Liver (tissue), 9 donors: ENCODE results near the gene IKZF3. TPM values are rescaled to one million over a fixed set of nuclear protein-coding genes. Genes with fewer than 3 reads are reported as not detected.

Source experiments
- DNase-seq: peaks from one replicate; pipeline ENCODE4 v3.0.0-alpha.2; 2017; ENCODE audit warnings: low spot score
- H3K27ac ChIP-seq, 2 donors: one replicate each; pipeline ENCODE4 v1.7.0; 2013; ENCODE audit warnings: inconsistent platforms in 2 of 2, low read length in 2 of 2, control low read depth in 1 of 2, low read depth in 1 of 2, mild to moderate bottlenecking in 1 of 2
- H3K27me3 ChIP-seq, 4 donors: one replicate each; pipeline versions ENCODE4 v1.6.1 to v1.7.0; 2013; ENCODE audit warnings: low read length in 3 of 4, inconsistent platforms in 1 of 4, mild to moderate bottlenecking in 1 of 4, moderate library complexity in 1 of 4; ENCODE audit not compliant: control insufficient read depth in 4 of 4, insufficient read depth in 4 of 4
- H3K36me3 ChIP-seq, 4 donors: one replicate each; pipeline versions ENCODE4 v1.6.1 to v1.7.0; 2013; ENCODE audit warnings: low read length in 3 of 4, mild to moderate bottlenecking in 3 of 4, low read depth in 1 of 4, moderate library complexity in 1 of 4; ENCODE audit not compliant: control insufficient read depth in 4 of 4, insufficient read depth in 3 of 4
- H3K4me1 ChIP-seq, 4 donors: one replicate each; pipeline versions ENCODE4 v1.6.1 to v1.7.0; 2013; ENCODE audit warnings: low read length in 3 of 4, mild to moderate bottlenecking in 3 of 4, moderate library complexity in 1 of 4; ENCODE audit not compliant: control insufficient read depth in 4 of 4, insufficient read depth in 4 of 4
- H3K4me3 ChIP-seq, 3 donors: one replicate each; pipeline versions ENCODE4 v1.6.1 to v1.7.0; 2013; ENCODE audit warnings: low read length in 3 of 3, control low read depth in 1 of 3, low read depth in 1 of 3, mild to moderate bottlenecking in 1 of 3
- H3K9ac ChIP-seq, 2 donors: one replicate each; pipeline ENCODE4 v1.7.0; 2013; ENCODE audit warnings: low read length in 2 of 2, mild to moderate bottlenecking in 2 of 2, moderate library complexity in 2 of 2, control low read depth in 1 of 2, low read depth in 1 of 2
- H3K9me3 ChIP-seq, 4 donors: one replicate each; pipeline versions ENCODE4 v1.6.1 to v1.7.0; 2013; ENCODE audit warnings: low read length in 3 of 4; ENCODE audit not compliant: control insufficient read depth in 4 of 4
- EGR1 ChIP-seq, 2 donors: IDR thresholded peaks; 2 replicates each; pipeline ENCODE4 v1.6.1; 2016 to 2018; ENCODE audit warnings: antibody characterized with exemption in 2 of 2, low read depth in 2 of 2
- FOXA1 ChIP-seq: IDR thresholded peaks from 2 replicates; pipeline ENCODE4 v1.6.1; 2016; ENCODE audit warnings: antibody characterized with exemption
- FOXA2 ChIP-seq: IDR thresholded peaks from 2 replicates; pipeline ENCODE4 v1.6.1; 2016; ENCODE audit warnings: antibody characterized with exemption
- GABPA ChIP-seq, 2 donors: IDR thresholded peaks in 1 of 2; conservative IDR thresholded peaks in 1 of 2; 2 replicates each; pipeline ENCODE4 v1.6.1; 2016; ENCODE audit warnings: antibody characterized with exemption in 2 of 2, mild to moderate bottlenecking in 1 of 2, moderate library complexity in 1 of 2
- HNF4A ChIP-seq, 2 donors: conservative IDR thresholded peaks; 2 replicates each; pipeline ENCODE4 v1.6.1; 2016; ENCODE audit warnings: antibody characterized with exemption in 2 of 2, mild to moderate bottlenecking in 2 of 2
- HNF4G ChIP-seq: IDR thresholded peaks from 2 replicates; pipeline ENCODE4 v1.6.1; 2016; ENCODE audit warnings: antibody characterized with exemption
- JUND ChIP-seq, 2 donors: IDR thresholded peaks; 2 replicates each; pipeline ENCODE4 v1.6.1; 2016; ENCODE audit warnings: antibody characterized with exemption in 2 of 2
- NR2F2 ChIP-seq: IDR thresholded peaks from 2 replicates; pipeline ENCODE4 v1.6.1; 2016; ENCODE audit warnings: antibody characterized with exemption
- RAD21 ChIP-seq, 2 donors: IDR thresholded peaks; 2 replicates each; pipeline ENCODE4 v1.6.1; 2016; ENCODE audit warnings: antibody characterized with exemption in 2 of 2, mild to moderate bottlenecking in 2 of 2
- REST ChIP-seq: IDR thresholded peaks from 2 replicates; pipeline ENCODE4 v1.6.1; 2016; ENCODE audit warnings: antibody characterized with exemption, mild to moderate bottlenecking
- RXRA ChIP-seq, 2 donors: IDR thresholded peaks; 2 replicates each; pipeline ENCODE4 v1.6.1; 2017 to 2018; ENCODE audit warnings: antibody characterized with exemption in 2 of 2, mild to moderate bottlenecking in 1 of 2
- SP1 ChIP-seq: IDR thresholded peaks from 2 replicates; pipeline ENCODE4 v1.6.1; 2018; ENCODE audit warnings: antibody characterized with exemption, mild to moderate bottlenecking
- TAF1 ChIP-seq: conservative IDR thresholded peaks from 2 replicates; pipeline ENCODE4 v1.6.1; 2016; ENCODE audit warnings: antibody characterized with exemption, mild to moderate bottlenecking
- YY1 ChIP-seq: IDR thresholded peaks from 2 replicates; pipeline ENCODE4 v1.6.1; 2016; ENCODE audit warnings: antibody characterized with exemption, mild to moderate bottlenecking
- WGBS: extraction: QIAGEN DNeasy Blood & Tissue Kit; methylation state at CpG from one replicate; pipeline ENCODE4 v1.1.7; 2013; 5-methylcytosine and 5-hydroxymethylcytosine counted together
- polyA plus RNA-seq, 2 donors: library from polyadenylated mRNA; stranded (reverse) in 1 of 2; unstranded in 1 of 2; fragments of 200-250 nt in 1 of 2; fragments of >200 nt in 1 of 2; fragmentation: Nextera tagmentation in 1 of 2; extraction: Ambion mirVana in 1 of 2; gene quantifications; one replicate each; pipeline versions ENCODE4 v1.2.1 to v1.2.3, GENCODE V29; 2013 to 2015
- total RNA-seq, 2 donors: library from RNA; depleted of rRNA; stranded (reverse); fragments of >200 nt; gene quantifications; one replicate each; pipeline ENCODE4 v1.2.3, GENCODE V29; 2014
- TF ChIP-seq, protein P1 (sequence below): IDR thresholded peaks from 2 replicates; pipeline ENCODE4 v1.6.1; 2016; ENCODE audit warnings: antibody characterized with exemption
- TF ChIP-seq, protein P2 (sequence below): IDR thresholded peaks from 2 replicates; pipeline ENCODE4 v1.6.1; 2016; ENCODE audit warnings: antibody characterized with exemption
- TF ChIP-seq, protein P3 (sequence below): IDR thresholded peaks from 2 replicates; pipeline ENCODE4 v1.6.1; 2016; ENCODE audit warnings: antibody characterized with exemption
- TF ChIP-seq, protein P4 (sequence below): fragments of 150-350 bp; IDR thresholded peaks from 2 replicates; pipeline ENCODE4 v1.5.1; 2017; ENCODE audit warnings: improper control_type of control experiment, low read depth, low read length; ENCODE audit not compliant: missing input control
- donor health status: healthy.
- donor health status: healthy.
- donor health status: healthy.
- donor health status: healthy.
- donor health status: healthy.

The IKZF3 gene
- total and polyA plus RNA-seq, 4 donors: 0.32 to 2.3 (median 0.83) TPM

DNA sequence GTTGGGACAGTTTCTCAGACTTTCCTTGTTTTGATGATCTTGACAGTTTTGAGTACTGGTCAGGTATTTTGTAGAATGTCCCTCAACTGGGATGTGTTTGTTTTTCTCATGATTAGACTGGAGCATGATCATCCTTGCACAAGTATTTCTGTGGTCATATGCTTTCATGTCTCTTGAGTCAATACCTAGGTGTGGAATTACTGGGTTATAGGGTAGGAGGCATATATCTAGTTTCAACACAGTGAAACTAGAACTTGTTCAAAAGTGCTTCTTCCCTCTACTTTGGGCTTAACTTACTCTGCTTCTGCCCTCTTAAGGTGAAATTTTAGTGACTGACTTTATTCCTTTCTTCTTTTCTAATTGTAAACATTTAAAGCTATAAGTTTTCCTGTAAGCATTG is 30.1 kb downstream of the IKZF3 start:
- Histone ChIP-seq H3K27ac (no peak overlapping the region), H3K9me3 (no peaks in the 10 kb centered on the region), H3K4me1 (peaks cover 0 to 1% (median under 1%) of the 10 kb centered on the region in 4 donors), H3K9ac (no peak overlapping the region), H3K27me3 (no peaks in the 10 kb centered on the region), H3K4me3 (no peak overlapping the region), H3K36me3 (no peaks in the 10 kb centered on the region)
- DNase-seq: no peak
- TF ChIP-seq SP1 (no peak), FOXA2 (no peak), RXRA (IDR thresholded peaks at IDR 0.05) (no peak), HNF4G (no peak), FOXA1 (no peak), TAF1 (no peak), JUND (IDR thresholded peaks at IDR 0.05) (no peak), EGR1 (IDR thresholded peaks at IDR 0.05; ENCODE audit: low read depth in 2 of 2) (no peak), RAD21 (IDR thresholded peaks at IDR 0.05) (no peak), HNF4A (conservative IDR thresholded peaks at IDR 0.05) (no peak)
- TF ChIP-seq, protein P1, sequence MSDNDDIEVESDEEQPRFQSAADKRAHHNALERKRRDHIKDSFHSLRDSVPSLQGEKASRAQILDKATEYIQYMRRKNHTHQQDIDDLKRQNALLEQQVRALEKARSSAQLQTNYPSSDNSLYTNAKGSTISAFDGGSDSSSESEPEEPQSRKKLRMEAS: no peak
- TF ChIP-seq, protein P2, sequence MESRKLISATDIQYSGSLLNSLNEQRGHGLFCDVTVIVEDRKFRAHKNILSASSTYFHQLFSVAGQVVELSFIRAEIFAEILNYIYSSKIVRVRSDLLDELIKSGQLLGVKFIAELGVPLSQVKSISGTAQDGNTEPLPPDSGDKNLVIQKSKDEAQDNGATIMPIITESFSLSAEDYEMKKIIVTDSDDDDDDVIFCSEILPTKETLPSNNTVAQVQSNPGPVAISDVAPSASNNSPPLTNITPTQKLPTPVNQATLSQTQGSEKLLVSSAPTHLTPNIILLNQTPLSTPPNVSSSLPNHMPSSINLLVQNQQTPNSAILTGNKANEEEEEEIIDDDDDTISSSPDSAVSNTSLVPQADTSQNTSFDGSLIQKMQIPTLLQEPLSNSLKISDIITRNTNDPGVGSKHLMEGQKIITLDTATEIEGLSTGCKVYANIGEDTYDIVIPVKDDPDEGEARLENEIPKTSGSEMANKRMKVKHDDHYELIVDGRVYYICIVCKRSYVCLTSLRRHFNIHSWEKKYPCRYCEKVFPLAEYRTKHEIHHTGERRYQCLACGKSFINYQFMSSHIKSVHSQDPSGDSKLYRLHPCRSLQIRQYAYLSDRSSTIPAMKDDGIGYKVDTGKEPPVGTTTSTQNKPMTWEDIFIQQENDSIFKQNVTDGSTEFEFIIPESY: no peak
- TF ChIP-seq, protein P3, sequence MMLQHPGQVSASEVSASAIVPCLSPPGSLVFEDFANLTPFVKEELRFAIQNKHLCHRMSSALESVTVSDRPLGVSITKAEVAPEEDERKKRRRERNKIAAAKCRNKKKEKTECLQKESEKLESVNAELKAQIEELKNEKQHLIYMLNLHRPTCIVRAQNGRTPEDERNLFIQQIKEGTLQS: no peak
- TF ChIP-seq, protein P4, sequence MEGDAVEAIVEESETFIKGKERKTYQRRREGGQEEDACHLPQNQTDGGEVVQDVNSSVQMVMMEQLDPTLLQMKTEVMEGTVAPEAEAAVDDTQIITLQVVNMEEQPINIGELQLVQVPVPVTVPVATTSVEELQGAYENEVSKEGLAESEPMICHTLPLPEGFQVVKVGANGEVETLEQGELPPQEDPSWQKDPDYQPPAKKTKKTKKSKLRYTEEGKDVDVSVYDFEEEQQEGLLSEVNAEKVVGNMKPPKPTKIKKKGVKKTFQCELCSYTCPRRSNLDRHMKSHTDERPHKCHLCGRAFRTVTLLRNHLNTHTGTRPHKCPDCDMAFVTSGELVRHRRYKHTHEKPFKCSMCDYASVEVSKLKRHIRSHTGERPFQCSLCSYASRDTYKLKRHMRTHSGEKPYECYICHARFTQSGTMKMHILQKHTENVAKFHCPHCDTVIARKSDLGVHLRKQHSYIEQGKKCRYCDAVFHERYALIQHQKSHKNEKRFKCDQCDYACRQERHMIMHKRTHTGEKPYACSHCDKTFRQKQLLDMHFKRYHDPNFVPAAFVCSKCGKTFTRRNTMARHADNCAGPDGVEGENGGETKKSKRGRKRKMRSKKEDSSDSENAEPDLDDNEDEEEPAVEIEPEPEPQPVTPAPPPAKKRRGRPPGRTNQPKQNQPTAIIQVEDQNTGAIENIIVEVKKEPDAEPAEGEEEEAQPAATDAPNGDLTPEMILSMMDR: no peak

DNA sequence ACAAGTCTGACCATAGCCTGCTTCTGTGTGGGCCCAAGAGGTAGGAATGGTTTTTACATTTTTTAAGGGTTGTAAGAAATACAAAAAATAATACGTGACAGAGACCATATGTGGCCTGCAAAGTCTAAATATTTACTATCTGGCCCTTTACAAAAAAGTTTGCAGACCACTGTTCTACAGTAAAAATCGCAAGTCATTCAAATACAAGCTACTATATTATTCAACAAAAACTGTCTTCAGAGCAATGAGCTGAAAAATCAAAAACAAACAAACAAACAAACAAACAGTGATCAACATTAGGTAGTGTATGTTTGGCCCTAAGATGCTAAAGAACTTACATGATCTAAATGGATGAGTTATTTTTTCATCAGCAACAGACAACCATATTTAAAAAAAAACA is 32.5 kb downstream of the IKZF3 start:
- DNase-seq: no peak
- TF ChIP-seq JUND (IDR thresholded peaks at IDR 0.05): no peak
- TF ChIP-seq GABPA (IDR thresholded peaks at IDR 0.05 in 1 of 2, conservative IDR thresholded peaks at IDR 0.05 in 1 of 2): no peak
- TF ChIP-seq REST: no peak
- TF ChIP-seq, protein P2: no peak
- no peak for TF ChIP-seq SP1
- TF ChIP-seq RXRA (IDR thresholded peaks at IDR 0.05): no peak
- no peak for TF ChIP-seq FOXA2
- TF ChIP-seq HNF4A (conservative IDR thresholded peaks at IDR 0.05): no peak
- TF ChIP-seq EGR1 (IDR thresholded peaks at IDR 0.05; ENCODE audit: low read depth in 2 of 2): no peak
- no peak for TF ChIP-seq NR2F2
- TF ChIP-seq YY1: no peak
- no peak for TF ChIP-seq FOXA1
- TF ChIP-seq, protein P1: no peak
- TF ChIP-seq, protein P4: no peak
- Histone ChIP-seq H3K4me3 (no peak overlapping the region), H3K9me3 (no peaks in the 10 kb centered on the region), H3K4me1 (peaks cover 3 to 13% (median 8%) of the 10 kb centered on the region in 4 donors), H3K9ac (no peak overlapping the region), H3K27me3 (no peaks in the 10 kb centered on the region), H3K27ac (no peak overlapping the region), H3K36me3 (no peaks in the 10 kb centered on the region)
- WGBS: 94% methylated on average over 2 of the region's 2 CpGs
